Activated CD4-positive, alpha-beta T cell treated with anti-CD3 and anti-CD28 coated beads for 36 hours (primary cell): ENCODE data around the gene RTL1. TPM values are rescaled to one million over a fixed set of nuclear protein-coding genes. Genes with fewer than 3 reads are reported as not detected.

ENCODE experiments used
- ATAC-seq: fragments of 200-7000 bp; cut with Tn5 transposase; one replicate; pipeline ENCODE4 v1.10.0; 2021; ENCODE audit warnings: mild to moderate bottlenecking, moderate library complexity
- CTCF ChIA-PET: fragments of 350-600 bp; sonication (Branson Sonifier 250); formaldehyde crosslinking; loops from one replicate; lab custom pipeline; 2021; ENCODE audit warnings: antibody characterized with exemption; lab: Charles Lee
- POLR2A ChIA-PET: fragments of 350-600 bp; sonication (Branson Sonifier 250); formaldehyde crosslinking; loops from one replicate; lab custom pipeline; 2021; ENCODE audit warnings: antibody characterized with exemption, inconsistent platforms; lab: Charles Lee
- DNase-seq: peaks from one replicate; pipeline ENCODE4 v3.0.0-alpha.2; 2020
- H3K27ac Mint-ChIP-seq: one replicate; pipeline ENCODE4 v1.8.0; 2021; ENCODE audit warnings: mixed read lengths
- H3K27me3 Mint-ChIP-seq: one replicate; pipeline ENCODE4 v1.8.0; 2021; ENCODE audit warnings: mixed read lengths
- H3K36me3 Mint-ChIP-seq: one replicate; pipeline ENCODE4 v1.8.0; 2021; ENCODE audit warnings: low read depth, mixed read lengths
- H3K4me1 Mint-ChIP-seq: one replicate; pipeline ENCODE4 v1.8.0; 2021; ENCODE audit warnings: mixed read lengths
- H3K4me3 Mint-ChIP-seq: one replicate; pipeline ENCODE4 v1.8.0; 2021; ENCODE audit warnings: mild to moderate bottlenecking, moderate library complexity, mixed read lengths
- H3K9me3 Mint-ChIP-seq: one replicate; pipeline ENCODE4 v1.8.0; 2021; ENCODE audit warnings: low read depth, mixed read lengths
- intact Hi-C, 2 experiments: fragments of 100-400 bp; cut with DNase I in 1 of 2; cut with micrococcal nuclease in 1 of 2; formaldehyde crosslinking; loops; one replicate each; pipeline versions ENCODE4 v1.14.2 to v1.15.1; 2022 to 2024; cut with DNase I, micrococcal nuclease
- total RNA-seq, 2 experiments: library from RNA; stranded (reverse); gene quantifications; one replicate each; pipeline ENCODE4 v1.2.3, GENCODE V29; 2021

Gene RTL1
- total RNA-seq, 2 experiments from 2014 or later: not detected

GRCh38 chr14:100905166-100905565, 1.6 kb upstream of the RTL1 start:
- Mint-ChIP-seq H3K27ac (no peak overlapping the region), H3K27me3 (peaks cover 30% of the 10 kb centered on the region), H3K36me3 (no peaks in the 10 kb centered on the region), H3K9me3 (no peaks in the 10 kb centered on the region), H3K4me3 (no peak overlapping the region), H3K4me1 (no peaks in the 10 kb centered on the region)
- ATAC-seq (no peak), DNase-seq (no peak)
- POLR2A ChIA-PET: no interaction called here
- intact Hi-C loops: loop anchor here in 1 of 2 experiments (5.0 kb wide), 1 partner anchor 722 kb away; no protein-coding TSS in a partner anchor
- CTCF ChIA-PET: interaction anchor here (0.7 kb wide), 1 partner anchor 317 kb away, joined by 3 read pairs; no protein-coding TSS in a partner anchor

DNA sequence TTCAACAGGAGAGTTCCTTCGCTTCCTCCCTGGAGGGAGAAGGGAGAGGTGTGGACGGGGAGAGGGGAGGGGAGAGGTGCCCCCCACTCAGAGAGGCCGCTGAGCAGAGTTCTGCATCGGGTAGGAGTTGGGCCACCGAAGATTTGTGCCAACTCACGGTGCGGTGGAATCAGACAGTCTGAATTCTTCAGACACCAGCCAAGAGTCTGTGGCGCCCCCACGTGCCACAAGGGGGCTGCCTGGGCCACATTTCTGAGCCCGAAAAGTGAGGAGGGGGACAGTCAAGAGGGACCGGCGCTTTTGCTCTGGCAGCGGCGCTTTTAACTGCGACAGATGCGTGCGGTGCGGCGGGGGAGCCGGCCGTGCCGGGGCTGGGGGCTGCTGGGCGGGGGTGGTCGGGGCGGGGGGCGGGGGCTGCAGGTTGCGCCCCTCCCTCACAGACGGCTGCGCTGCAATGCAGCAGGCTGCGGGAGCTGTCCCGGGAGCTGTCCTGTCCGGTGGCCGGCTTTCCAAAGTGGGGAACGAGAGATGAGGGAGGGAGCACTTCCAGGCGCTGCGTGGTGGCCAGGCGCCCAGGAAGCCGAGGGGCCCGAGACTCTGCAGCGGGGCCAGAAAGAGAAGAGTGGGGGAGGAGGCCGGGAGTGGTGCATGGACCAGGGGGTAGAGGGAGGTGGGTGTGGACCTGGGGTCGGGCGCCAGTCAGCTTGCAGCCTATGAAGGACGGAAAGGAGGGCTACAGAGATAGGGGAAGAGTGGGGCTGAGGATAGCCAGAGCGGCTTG, 975 bp upstream of the RTL1 start:
- H3K4me3 Mint-ChIP-seq: no peak overlapping the region
- H3K4me1 Mint-ChIP-seq: no peaks in the 10 kb centered on the region
- no peak overlapping the region for H3K27ac Mint-ChIP-seq
- POLR2A ChIA-PET: no interaction called here
- no peaks in the 10 kb centered on the region for H3K9me3 Mint-ChIP-seq
- intact Hi-C loops: loop anchor here in 1 of 2 experiments (5.0 kb wide), 1 partner anchor 723 kb away; no protein-coding TSS in a partner anchor
- ATAC-seq (no peak), DNase-seq (no peak)
- H3K36me3 Mint-ChIP-seq: no peaks in the 10 kb centered on the region
- peaks cover 34% of the 10 kb centered on the region for H3K27me3 Mint-ChIP-seq
- CTCF ChIA-PET: interaction anchor here (0.7 kb wide), 1 partner anchor 316 kb away, joined by 3 read pairs; no protein-coding TSS in a partner anchor

GRCh38 chr14:100903134-100903468, 421 bp downstream of the RTL1 start:
- DNase-seq (no peak), ATAC-seq (no peak)
- Mint-ChIP-seq H3K4me3 (no peak overlapping the region), H3K9me3 (no peaks in the 10 kb centered on the region), H3K27ac (no peak overlapping the region), H3K36me3 (no peaks in the 10 kb centered on the region), H3K27me3 (peaks cover 40% of the 10 kb centered on the region), H3K4me1 (no peaks in the 10 kb centered on the region)
- ChIA-PET CTCF (no interaction called here), POLR2A (no interaction called here)
- intact Hi-C loops: no loop called here

- Mint-ChIP-seq H3K9me3 (no peaks in the 10 kb centered on the region), H3K27ac (no peak overlapping the region), H3K4me3 (no peak overlapping the region), H3K4me1 (no peaks in the 10 kb centered on the region), H3K36me3 (no peaks in the 10 kb centered on the region), H3K27me3 (peaks cover 41% of the 10 kb centered on the region)
- CTCF ChIA-PET: interaction anchor here (0.8 kb wide), 1 partner anchor 64 kb away, joined by 3 read pairs; no protein-coding TSS in a partner anchor
- POLR2A ChIA-PET: no interaction called here
- intact Hi-C loops: no loop called here
- ATAC-seq (no peak), DNase-seq (no peak)
Observed at GRCh38 chr14:100902295-100903133, 1.0 kb downstream of the RTL1 start.

DNA sequence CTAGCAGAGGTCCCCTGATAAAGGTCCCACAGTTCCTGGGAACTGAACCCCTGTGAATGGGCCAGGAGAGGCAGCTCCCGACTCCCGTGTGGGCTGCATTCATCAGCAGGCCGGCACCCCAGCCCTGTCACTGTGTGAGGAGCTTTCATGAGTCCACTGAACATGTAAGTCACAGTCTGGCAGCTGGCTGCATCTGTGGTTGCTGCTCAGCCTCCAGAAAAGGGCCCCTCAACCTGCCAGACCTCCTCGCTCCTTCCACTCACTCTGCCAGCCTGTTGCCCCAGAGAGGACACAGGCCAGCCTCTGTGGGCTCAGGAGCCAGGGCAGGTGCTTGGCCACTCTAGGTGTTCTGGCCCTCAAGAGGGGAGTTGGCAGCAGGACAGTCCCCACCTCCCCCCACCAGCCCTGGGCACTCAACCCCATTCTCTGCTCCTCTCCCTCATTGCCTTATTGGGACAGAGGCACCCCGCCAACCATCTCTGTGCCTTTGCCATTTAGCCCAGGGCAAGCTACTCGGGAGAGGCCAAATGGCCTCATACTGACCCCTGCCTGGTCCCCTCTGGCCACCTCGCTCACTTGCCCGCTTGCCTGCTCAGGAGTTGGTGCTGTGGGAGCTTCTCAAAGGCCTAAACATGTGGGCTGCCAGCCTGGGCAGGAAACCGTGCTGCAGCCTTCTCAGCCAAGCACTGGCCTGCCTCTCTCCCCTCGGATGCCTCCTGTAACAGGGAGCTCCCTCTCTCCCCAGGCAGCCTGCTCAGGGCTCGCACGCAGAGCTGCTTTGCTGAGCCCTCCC, 1.9 kb downstream of the RTL1 start:
- CTCF ChIA-PET: interaction anchor here (0.8 kb wide), 1 partner anchor 65 kb away, joined by 3 read pairs; no protein-coding TSS in a partner anchor
- H3K36me3 Mint-ChIP-seq: no peaks in the 10 kb centered on the region

GRCh38 chr14:100900837-100901390, 2.6 kb downstream of the RTL1 start:
- no peak overlapping the region for H3K27ac Mint-ChIP-seq
- no peaks in the 10 kb centered on the region for H3K4me1 Mint-ChIP-seq
- no peaks in the 10 kb centered on the region for H3K36me3 Mint-ChIP-seq
- intact Hi-C loops: loop anchor here in 1 of 2 experiments (1.0 to 2.0 kb wide), 2 partner anchors 50 to 192 kb away; no protein-coding TSS in a partner anchor
- ATAC-seq: no peak
- no peaks in the 10 kb centered on the region for H3K9me3 Mint-ChIP-seq
- H3K27me3 Mint-ChIP-seq: peaks cover 48% of the 10 kb centered on the region
- H3K4me3 Mint-ChIP-seq: no peak overlapping the region
- peak; percentile 54 for DNase-seq
- ChIA-PET POLR2A (no interaction called here), CTCF (interaction anchor here (0.5 to 0.6 kb wide), 2 partner anchors 157 to 572 kb away, joined by 3 to 4 read pairs; no protein-coding TSS in a partner anchor)

More for the DNA sequence above, 1.9 kb downstream of the RTL1 start:
- intact Hi-C loops: loop anchor here in 1 of 2 experiments (1.0 to 2.0 kb wide), 2 partner anchors 51 to 192 kb away; no protein-coding TSS in a partner anchor
- H3K27me3 Mint-ChIP-seq: peaks cover 46% of the 10 kb centered on the region
- POLR2A ChIA-PET: no interaction called here
- DNase-seq (no peak), ATAC-seq (no peak)
- no peaks in the 10 kb centered on the region for H3K9me3 Mint-ChIP-seq
- H3K27ac Mint-ChIP-seq: no peak overlapping the region
- H3K4me1 Mint-ChIP-seq: no peaks in the 10 kb centered on the region
- no peak overlapping the region for H3K4me3 Mint-ChIP-seq

- peaks cover 46% of the 10 kb centered on the region for H3K27me3 Mint-ChIP-seq
- no peak overlapping the region for H3K27ac Mint-ChIP-seq
- no peaks in the 10 kb centered on the region for H3K36me3 Mint-ChIP-seq
- ATAC-seq (no peak), DNase-seq (no peak)
- no peaks in the 10 kb centered on the region for H3K4me1 Mint-ChIP-seq
- CTCF ChIA-PET: interaction anchor here (0.6 to 0.7 kb wide), 2 partner anchors 156 to 254 kb away, joined by 3 read pairs; no protein-coding TSS in a partner anchor
- H3K4me3 Mint-ChIP-seq: no peak overlapping the region
- POLR2A ChIA-PET: no interaction called here
- intact Hi-C loops: loop anchor here in 1 of 2 experiments (2.0 kb wide), 1 partner anchor 49 kb away; no protein-coding TSS in a partner anchor
- H3K9me3 Mint-ChIP-seq: no peaks in the 10 kb centered on the region
Observed at GRCh38 chr14:100899884-100900771, 3.4 kb downstream of the RTL1 start.

DNA sequence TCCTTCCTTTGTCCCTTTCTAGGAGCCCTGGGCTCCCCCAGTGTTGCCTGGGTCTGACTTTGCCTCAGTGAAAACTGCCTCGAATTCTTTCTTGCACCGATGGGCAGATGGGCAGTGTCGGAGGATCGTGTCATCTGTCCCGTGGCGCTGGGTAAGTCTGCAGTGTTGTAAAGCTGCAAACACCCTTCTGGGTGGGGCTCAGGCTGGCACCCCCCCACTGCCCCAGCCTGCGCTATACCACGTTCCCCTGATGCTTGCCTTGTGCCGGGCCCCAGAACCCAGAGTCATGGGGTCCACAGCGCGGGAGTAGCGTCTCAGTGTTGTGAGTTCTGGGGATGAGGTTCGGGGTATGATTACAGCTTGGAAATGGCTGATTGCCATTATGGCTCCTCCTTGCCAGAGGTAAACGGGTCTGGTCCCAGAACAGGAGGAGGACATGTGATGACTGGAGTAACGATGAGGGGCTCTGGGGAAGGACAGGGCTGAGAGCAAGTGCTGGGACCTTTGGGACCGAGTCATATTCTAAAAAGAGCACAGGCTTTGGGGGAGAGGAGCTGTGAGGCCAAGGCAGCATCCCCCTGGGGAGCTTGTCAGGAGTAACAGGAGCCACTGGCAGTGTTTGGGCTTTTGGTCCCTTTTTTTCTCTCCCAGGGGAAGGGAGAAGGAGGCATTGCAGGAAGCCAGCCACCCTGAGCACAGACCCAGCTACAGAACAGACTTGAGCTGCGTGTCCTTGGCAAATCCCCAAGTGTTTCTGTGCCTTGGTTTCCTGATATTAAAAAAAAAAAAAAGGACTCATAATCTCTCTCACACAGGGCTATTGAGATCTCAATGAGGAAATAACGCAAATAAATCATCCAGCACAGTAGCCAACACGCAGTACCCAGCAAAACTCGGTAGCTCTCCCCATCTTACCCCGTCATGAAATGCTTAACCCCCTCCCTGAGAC, 4.3 kb downstream of the RTL1 start:
- POLR2A ChIA-PET: no interaction called here
- H3K27ac Mint-ChIP-seq: no peak overlapping the region
- intact Hi-C loops: no loop called here
- H3K9me3 Mint-ChIP-seq: no peaks in the 10 kb centered on the region
- no peaks in the 10 kb centered on the region for H3K36me3 Mint-ChIP-seq
- H3K27me3 Mint-ChIP-seq: peaks cover 47% of the 10 kb centered on the region
- DNase-seq: no peak
- H3K4me3 Mint-ChIP-seq: no peak overlapping the region
- no peaks in the 10 kb centered on the region for H3K4me1 Mint-ChIP-seq
- no peak for ATAC-seq
- CTCF ChIA-PET: interaction anchor here (0.7 kb wide), 1 partner anchor 253 kb away, joined by 3 read pairs; no protein-coding TSS in a partner anchor

- H3K9me3 Mint-ChIP-seq: no peaks in the 10 kb centered on the region
- no peaks in the 10 kb centered on the region for H3K4me1 Mint-ChIP-seq
- intact Hi-C loops: no loop called here
- H3K36me3 Mint-ChIP-seq: no peaks in the 10 kb centered on the region
- H3K4me3 Mint-ChIP-seq: no peak overlapping the region
- H3K27ac Mint-ChIP-seq: no peak overlapping the region
- ChIA-PET POLR2A (no interaction called here), CTCF (no interaction called here)
- peaks cover 46% of the 10 kb centered on the region for H3K27me3 Mint-ChIP-seq
- DNase-seq: no peak
- ATAC-seq: no peak
Observed at GRCh38 chr14:100898465-100898864, 5.1 kb downstream of the RTL1 start.
